GM19025 (cell line): Measurements from ENCODE around the gene DNAH11.
"Not testable (repeated sequence)": the region's sequence is repeated elsewhere in the genome, so short reads cannot be mapped to it uniquely, and the experiment has no call there.

Experiments used
- ATAC-seq: cut with Tn5 transposase; IDR thresholded peaks from one replicate; pipeline ENCODE4 v1.9.1; 2021; ENCODE audit warnings: mild to moderate bottlenecking, low read depth, moderate library complexity; ENCODE audit not compliant: unreplicated experiment

Gene DNAH11

DNA sequence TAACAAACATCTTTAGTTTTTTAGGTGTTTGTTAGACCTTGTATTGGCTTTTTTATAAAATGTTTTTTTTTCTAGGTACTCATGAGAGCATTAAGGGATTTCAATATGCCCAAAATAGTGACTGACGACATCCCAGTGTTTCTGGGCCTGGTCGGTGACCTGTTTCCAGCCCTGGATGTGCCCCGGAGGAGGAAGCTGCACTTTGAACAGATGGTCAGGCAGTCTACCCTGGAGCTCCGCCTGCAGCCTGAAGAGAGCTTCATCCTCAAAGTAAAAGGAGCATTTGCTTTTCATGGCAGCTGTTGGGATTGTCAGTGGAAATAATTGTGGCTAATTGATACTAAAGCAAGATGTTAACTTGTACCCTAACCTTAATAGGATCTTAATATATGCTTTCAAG lies 161.5 kb downstream of the DNAH11 start:
- no peak for ATAC-seq

DNA sequence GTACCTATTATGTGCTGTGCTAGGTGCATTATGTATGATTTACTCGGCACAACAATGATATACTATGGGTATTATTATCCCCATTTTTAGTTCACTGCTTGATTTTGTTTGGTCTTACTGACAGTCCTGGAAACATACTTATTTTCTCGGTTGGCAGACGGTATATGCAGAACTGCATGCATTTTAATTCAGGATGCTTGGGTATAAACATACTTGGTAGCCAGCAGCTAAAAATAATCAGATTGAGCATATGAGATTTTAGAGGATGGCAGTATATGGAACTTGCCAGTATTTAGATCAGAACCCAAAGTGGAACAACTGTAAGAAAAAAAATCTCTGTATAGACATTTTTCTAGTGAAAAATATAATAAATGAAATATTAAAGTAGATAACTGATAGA lies 163.3 kb downstream of the DNAH11 start:
- no peak for ATAC-seq

DNA sequence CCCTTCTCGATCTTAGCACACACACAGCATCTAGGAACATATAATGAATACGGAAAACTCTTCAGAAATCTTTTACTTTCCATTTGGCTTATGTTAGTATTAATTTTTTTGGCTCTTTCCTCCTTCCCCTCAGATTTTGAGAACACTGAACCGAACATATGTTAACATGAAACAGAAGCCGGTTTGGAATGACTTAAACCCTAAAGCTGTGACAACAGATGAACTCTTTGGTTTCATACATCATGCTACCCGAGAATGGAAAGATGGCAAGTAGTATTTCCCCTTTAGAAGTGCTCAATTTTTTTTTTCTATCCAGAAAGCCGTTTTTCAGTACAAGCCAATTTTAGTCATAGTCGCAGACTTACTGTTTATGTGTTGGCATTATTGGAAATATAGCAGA lies 164.7 kb downstream of the DNAH11 start:
- no peak for ATAC-seq

- ATAC-seq: no peak
Observed at GRCh38 chr7:21708096-21708495, 165.3 kb downstream of the DNAH11 start.

DNA sequence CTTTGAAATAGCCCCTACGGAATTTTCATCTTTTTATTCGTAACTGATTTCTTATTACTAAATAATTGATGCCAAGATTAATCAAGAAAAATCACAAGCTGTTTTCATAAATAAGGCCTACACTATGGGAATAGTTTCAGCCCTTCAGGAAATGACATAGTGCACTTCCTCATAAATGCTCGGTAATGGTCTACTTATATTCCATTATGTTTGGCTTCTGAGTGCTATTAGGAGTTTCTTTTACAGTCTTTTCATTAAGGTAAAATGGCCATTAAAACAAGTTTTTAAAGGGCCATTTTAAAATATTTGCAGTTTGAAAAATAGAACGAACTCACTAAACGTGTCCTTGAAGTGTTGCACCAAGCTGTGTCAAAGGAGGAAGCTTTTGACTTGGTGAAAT lies 174.5 kb downstream of the DNAH11 start:
- no peak for ATAC-seq

DNA sequence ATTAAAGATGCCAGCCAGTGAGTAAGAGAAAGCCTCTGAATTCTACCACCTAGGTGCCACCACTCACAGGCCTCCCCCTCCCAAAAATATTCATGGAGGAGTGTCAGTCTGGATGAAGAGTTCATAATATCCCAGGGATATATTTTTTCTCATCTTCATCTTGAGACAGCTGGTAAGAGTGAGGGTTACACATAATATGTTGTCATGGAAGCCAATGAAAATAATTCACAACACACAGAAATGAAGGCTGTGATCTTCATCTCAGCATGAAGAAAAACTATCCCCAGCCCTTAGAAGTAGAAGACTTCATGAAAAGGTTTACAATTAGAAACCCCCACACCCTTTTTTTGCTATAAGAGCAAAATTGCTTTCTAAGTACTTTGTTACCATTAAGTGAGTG lies 175.6 kb downstream of the DNAH11 start:
- no peak for ATAC-seq

GRCh38 chr7:21719846-21720245 lies 177.0 kb downstream of the DNAH11 start:
- ATAC-seq: no peak

DNA sequence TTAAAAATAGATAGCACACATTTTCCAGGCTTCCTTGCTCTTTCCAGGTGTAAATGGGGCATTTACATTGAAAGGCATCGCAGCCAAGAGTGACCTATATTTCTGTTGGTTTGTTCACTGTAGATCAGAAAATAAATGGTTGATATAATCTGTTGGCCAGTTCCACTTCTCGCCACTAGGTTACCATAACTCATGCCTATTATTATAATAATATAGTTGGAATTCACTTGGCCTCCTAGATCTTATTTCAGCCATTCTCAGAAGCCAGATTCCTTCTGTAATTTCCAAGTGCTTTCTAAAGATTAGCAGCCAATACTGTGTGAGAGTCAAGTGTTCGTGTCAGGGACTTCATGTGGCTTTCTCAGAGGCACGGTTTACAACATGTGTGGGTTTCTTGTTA lies 179.5 kb downstream of the DNAH11 start:
- ATAC-seq: no peak

- ATAC-seq: no peak
Observed at GRCh38 chr7:21724562-21724961, 181.7 kb downstream of the DNAH11 start.

GRCh38 chr7:21730399-21730798 lies 187.6 kb downstream of the DNAH11 start:
- ATAC-seq: no peak

DNA sequence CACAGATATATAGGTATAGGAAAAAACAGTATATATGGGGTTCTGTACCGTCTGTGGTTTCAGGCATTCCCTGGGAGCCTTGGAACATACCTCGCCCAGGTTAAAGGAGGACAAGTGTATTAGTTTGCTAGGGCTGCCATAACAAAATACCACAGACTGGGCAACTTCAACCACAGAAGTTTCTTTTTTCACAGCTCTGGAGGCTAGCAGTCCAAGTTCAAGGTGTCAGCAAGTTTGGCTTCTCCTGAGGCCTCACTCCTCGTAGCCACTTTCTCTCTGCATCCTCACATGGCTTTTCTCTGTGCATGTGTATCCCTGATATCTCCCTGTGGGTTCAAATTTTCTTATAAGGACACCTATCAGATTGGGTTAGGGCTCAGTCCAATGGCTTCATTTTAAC lies 189.1 kb downstream of the DNAH11 start:
- no peak for ATAC-seq

- not testable (repeated sequence) for ATAC-seq
Observed at GRCh38 chr7:21732956-21733355, 190.1 kb downstream of the DNAH11 start.

GRCh38 chr7:21733837-21734236 lies 191.0 kb downstream of the DNAH11 start:
- no peak for ATAC-seq

DNA sequence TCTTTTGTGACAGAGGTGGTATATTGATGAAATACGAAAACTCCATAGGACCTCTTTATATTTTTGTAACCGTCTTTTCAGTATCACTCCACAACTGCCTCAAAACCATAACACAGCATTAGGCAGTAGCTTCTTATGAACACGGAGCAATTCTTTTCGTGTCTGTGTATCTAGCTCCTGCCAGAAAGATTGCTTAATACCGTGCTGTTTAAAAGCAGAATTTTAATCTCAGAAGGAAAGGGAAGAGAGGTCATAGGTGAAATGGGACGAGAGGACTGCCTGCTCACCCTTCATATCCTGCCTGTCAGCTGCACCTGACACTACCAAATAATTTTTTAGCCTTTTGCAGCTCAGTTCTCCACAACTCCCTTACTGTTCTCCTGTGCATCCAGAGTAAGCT lies 200.7 kb downstream of the DNAH11 start:
- no peak for ATAC-seq

GRCh38 chr7:21746949-21747348 lies 204.1 kb downstream of the DNAH11 start:
- ATAC-seq: no peak

DNA sequence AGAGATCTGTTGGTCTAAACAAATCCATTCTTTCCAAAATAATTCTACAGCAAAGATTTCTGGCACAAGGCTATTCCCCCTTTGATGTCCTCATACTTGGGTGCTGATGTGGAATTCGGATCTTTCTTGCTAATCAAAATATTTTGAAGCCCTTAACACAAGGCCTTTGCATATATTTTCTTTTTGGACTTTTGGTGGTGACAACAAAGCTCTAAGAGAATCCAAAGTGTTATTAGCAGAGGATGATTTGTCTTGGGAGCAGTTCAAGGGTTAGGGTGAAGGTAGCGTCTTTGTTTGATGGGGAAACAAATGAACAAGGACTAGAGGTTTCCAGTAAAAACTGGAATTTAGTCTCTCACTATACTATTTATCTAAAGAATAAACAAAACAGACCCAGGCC lies 205.0 kb downstream of the DNAH11 start:
- no peak for ATAC-seq

- ATAC-seq: no peak
Observed at GRCh38 chr7:21749378-21749777, 206.5 kb downstream of the DNAH11 start.

GRCh38 chr7:21753071-21753470 lies 210.2 kb downstream of the DNAH11 start:
- ATAC-seq: no peak

- no peak for ATAC-seq
Observed at GRCh38 chr7:21754963-21755362, 212.1 kb downstream of the DNAH11 start.

GRCh38 chr7:21757537-21758282 lies 214.9 kb downstream of the DNAH11 start:
- no peak for ATAC-seq

GRCh38 chr7:21758286-21758685 lies 215.4 kb downstream of the DNAH11 start:
- no peak for ATAC-seq

DNA sequence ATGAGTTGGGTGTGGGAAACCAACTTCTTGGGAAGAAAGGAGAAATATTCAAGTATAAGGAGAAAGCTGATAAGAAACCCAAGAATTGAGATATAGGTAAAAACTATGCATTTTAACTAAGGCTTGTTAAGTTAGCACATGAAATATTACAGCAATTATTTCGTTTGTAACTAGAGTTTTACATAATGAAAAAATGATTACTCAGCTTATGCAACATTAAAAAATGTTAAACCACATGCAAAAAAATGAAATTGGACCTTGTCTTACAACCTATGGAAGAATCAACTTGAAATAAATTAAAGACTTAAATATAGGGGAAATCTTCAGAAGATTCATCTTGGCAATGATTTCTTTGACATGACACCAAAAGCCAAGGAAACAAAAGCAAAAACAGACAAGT lies 219.6 kb downstream of the DNAH11 start:
- no peak for ATAC-seq

DNA sequence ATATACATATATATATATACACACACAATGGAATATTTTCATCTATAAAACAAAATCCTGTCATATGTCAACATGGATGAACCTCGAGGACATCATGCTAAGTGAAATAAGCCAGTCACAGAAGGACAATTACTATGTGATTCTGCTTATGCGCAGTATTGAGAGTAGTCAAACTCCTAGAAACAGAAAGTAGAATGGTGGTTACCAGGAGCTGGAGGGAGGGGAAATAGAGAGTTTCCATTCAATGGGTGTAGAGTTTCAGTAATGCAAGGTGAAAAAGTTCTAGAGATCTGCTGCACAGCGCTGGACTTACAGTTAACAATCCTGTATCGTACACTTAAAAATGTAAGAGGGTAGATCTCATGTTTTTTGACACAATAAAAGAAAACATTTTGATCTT lies 221.0 kb downstream of the DNAH11 start:
- no peak for ATAC-seq
